Mesendoderm (in vitro differentiated cells): ENCODE data around the gene MDC1.

Source experiments
- DNase-seq: peaks from one replicate; pipeline ENCODE4 v3.0.0; 2013
- H2AK5ac ChIP-seq: 2 replicates; pipeline ENCODE4 v1.6.1; 2013; ENCODE audit warnings: low read length, inconsistent platforms
- H2BK120ac ChIP-seq: 2 replicates; pipeline ENCODE4 v1.6.1; 2013; ENCODE audit warnings: low read depth, mild to moderate bottlenecking, low read length, moderate library complexity, mixed read lengths
- H2BK15ac ChIP-seq: replicated peaks from 2 replicates; pipeline ENCODE4 v1.6.1; 2013; ENCODE audit warnings: low read depth, mild to moderate bottlenecking, moderate library complexity
- H2BK5ac ChIP-seq: 2 replicates; pipeline ENCODE4 v1.6.1; 2013; ENCODE audit warnings: low read length, inconsistent platforms
- H3K18ac ChIP-seq: 2 replicates; pipeline ENCODE4 v1.6.1; 2013; ENCODE audit warnings: mild to moderate bottlenecking, low read length, mixed read lengths
- H3K23ac ChIP-seq: one replicate; pipeline ENCODE4 v1.6.1; 2013; ENCODE audit warnings: low read length
- H3K27ac ChIP-seq: 2 replicates; pipeline ENCODE4 v1.5.1; 2013; ENCODE audit warnings: low read depth, mild to moderate bottlenecking, inconsistent platforms, low read length, moderate library complexity
- H3K27me3 ChIP-seq: 2 replicates; pipeline ENCODE4 v1.6.1; 2013; ENCODE audit warnings: low read length, control low read depth, mild to moderate bottlenecking, inconsistent platforms; ENCODE audit not compliant: insufficient read depth, poor library complexity
- H3K36me3 ChIP-seq: 2 replicates; pipeline ENCODE4 v1.6.1; 2013; ENCODE audit warnings: low read length, inconsistent platforms; ENCODE audit not compliant: control insufficient read depth, insufficient read depth
- H3K4ac ChIP-seq: one replicate; pipeline ENCODE4 v1.6.1; 2013; ENCODE audit warnings: low read depth, mild to moderate bottlenecking, low read length, moderate library complexity
- H3K4me1 ChIP-seq: 2 replicates; pipeline ENCODE4 v1.6.1; 2013; ENCODE audit warnings: low read depth, low read length, inconsistent platforms; ENCODE audit not compliant: control insufficient read depth
- H3K4me2 ChIP-seq: 2 replicates; pipeline ENCODE4 v1.6.1; 2013; ENCODE audit warnings: low read length
- H3K4me3 ChIP-seq: 2 replicates; pipeline ENCODE4 v1.5.1; 2013; ENCODE audit warnings: mild to moderate bottlenecking, low read length
- H3K56ac ChIP-seq: one replicate; pipeline ENCODE4 v1.6.1; 2013; ENCODE audit warnings: low read length
- H3K79me1 ChIP-seq: 2 replicates; pipeline ENCODE4 v1.6.1; 2013; ENCODE audit warnings: low read length, inconsistent platforms
- H3K79me2 ChIP-seq: 2 replicates; pipeline ENCODE4 v1.6.1; 2013; ENCODE audit warnings: mild to moderate bottlenecking, low read length; ENCODE audit not compliant: control insufficient read depth, insufficient read depth
- H3K9ac ChIP-seq: 2 replicates; pipeline ENCODE4 v1.6.1; 2013; ENCODE audit warnings: low read length, inconsistent platforms
- H4K5ac ChIP-seq: one replicate; pipeline ENCODE4 v1.6.1; 2013; ENCODE audit warnings: low read length
- H4K8ac ChIP-seq: one replicate; pipeline ENCODE4 v1.6.1; 2013; ENCODE audit warnings: low read depth, mild to moderate bottlenecking, control low read depth, low read length, moderate library complexity
- WGBS: extraction: QIAGEN DNeasy Blood & Tissue Kit; methylation state at CpG from one replicate; pipeline ENCODE4 v1.1.7; 2013; ENCODE audit warnings: low lambda C conversion rate, missing lambda C conversion rate; ENCODE audit not compliant: insufficient coverage; ENCODE audit errors: extremely low coverage; 5-methylcytosine and 5-hydroxymethylcytosine counted together

MDC1 gene

GRCh38 chr6:30683183-30683979, 33.7 kb downstream of the MDC1 start:
- Histone ChIP-seq H3K23ac (no peak overlapping the region), H2BK15ac (no peak overlapping the region), H3K79me1 (peaks cover 29% of the 10 kb centered on the region), H3K4me1 (peaks cover 21% of the 10 kb centered on the region), H4K8ac (no peak overlapping the region), H3K27me3 (no peaks in the 10 kb centered on the region), H2BK120ac (no peak overlapping the region), H3K18ac (no peak overlapping the region), H3K79me2 (peaks cover 56% of the 10 kb centered on the region), H3K4me3 (peak overlapping the region; percentile 46), H4K5ac (no peak overlapping the region), H3K56ac (peak overlapping the region; percentile 77), H2BK5ac (no peak overlapping the region), H3K9ac (peak overlapping the region; percentile 66), H3K4me2 (peak overlapping the region; percentile 57), H2AK5ac (peak overlapping the region; percentile 69), H3K4ac (peak overlapping the region; percentile 20), H3K36me3 (peaks cover 4% of the 10 kb centered on the region), H3K27ac (peak overlapping the region; percentile 87)
- WGBS = no CpG with 5 or more reads among the region's 7 CpGs
- DNase-seq = no peak

- no peak overlapping the region for H3K4ac ChIP-seq
- peak overlapping the region; percentile 77 for H3K56ac ChIP-seq
- H3K18ac ChIP-seq = peak overlapping the region; percentile 25
- no peak overlapping the region for H2BK120ac ChIP-seq
- no CpG with 5 or more reads among the region's 11 CpGs for WGBS
- peaks cover 29% of the 10 kb centered on the region for H3K79me1 ChIP-seq
- peaks cover 56% of the 10 kb centered on the region for H3K79me2 ChIP-seq
- peak overlapping the region; percentile 87 for H3K27ac ChIP-seq
- H2BK15ac ChIP-seq = no peak overlapping the region
- no peak overlapping the region for H2BK5ac ChIP-seq
- H2AK5ac ChIP-seq = peak overlapping the region; percentile 69
- peak overlapping the region; percentile 57 for H3K4me2 ChIP-seq
- H3K27me3 ChIP-seq = no peaks in the 10 kb centered on the region
- H3K23ac ChIP-seq = peak overlapping the region; percentile 66
- H3K9ac ChIP-seq = peak overlapping the region; percentile 66
- peaks cover 4% of the 10 kb centered on the region for H3K36me3 ChIP-seq
- DNase-seq = peak; percentile 92
- no peak overlapping the region for H4K5ac ChIP-seq
- H3K4me3 ChIP-seq = peak overlapping the region; percentile 46
- H3K4me1 ChIP-seq = peaks cover 21% of the 10 kb centered on the region
- H4K8ac ChIP-seq = no peak overlapping the region
Observed at GRCh38 chr6:30682143-30683117, 34.7 kb downstream of the MDC1 start.

GRCh38 chr6:30681766-30682142, 35.3 kb downstream of the MDC1 start:
- no CpG with 5 or more reads among the region's 4 CpGs for WGBS
- H4K8ac ChIP-seq = no peak overlapping the region
- no peak overlapping the region for H3K4ac ChIP-seq
- H2BK120ac ChIP-seq = no peak overlapping the region
- peak overlapping the region; percentile 15 for H3K4me2 ChIP-seq
- H3K56ac ChIP-seq = peak overlapping the region; percentile 77
- H3K36me3 ChIP-seq = peaks cover 7% of the 10 kb centered on the region
- no peak overlapping the region for H2AK5ac ChIP-seq
- peaks cover 56% of the 10 kb centered on the region for H3K79me2 ChIP-seq
- H3K79me1 ChIP-seq = peaks cover 29% of the 10 kb centered on the region
- H3K23ac ChIP-seq = no peak overlapping the region
- no peak overlapping the region for H3K18ac ChIP-seq
- H3K4me1 ChIP-seq = peaks cover 21% of the 10 kb centered on the region
- H3K27ac ChIP-seq = no peak overlapping the region
- H3K9ac ChIP-seq = peak overlapping the region; percentile 50
- DNase-seq = no peak
- no peak overlapping the region for H3K4me3 ChIP-seq
- H3K27me3 ChIP-seq = no peaks in the 10 kb centered on the region
- H2BK5ac ChIP-seq = no peak overlapping the region
- H4K5ac ChIP-seq = no peak overlapping the region
- no peak overlapping the region for H2BK15ac ChIP-seq

GRCh38 chr6:30679765-30680535, 37.1 kb downstream of the MDC1 start:
- Histone ChIP-seq H3K4me1 (peaks cover 10% of the 10 kb centered on the region), H3K4me2 (peak overlapping the region; percentile 13), H2BK120ac (no peak overlapping the region), H3K27me3 (no peaks in the 10 kb centered on the region), H3K4ac (no peak overlapping the region), H4K5ac (no peak overlapping the region), H3K36me3 (peaks cover 12% of the 10 kb centered on the region), H3K4me3 (no peak overlapping the region), H3K79me1 (peaks cover 16% of the 10 kb centered on the region), H3K9ac (peak overlapping the region; percentile 49), H2AK5ac (no peak overlapping the region), H3K79me2 (peaks cover 41% of the 10 kb centered on the region), H3K23ac (no peak overlapping the region), H2BK5ac (no peak overlapping the region), H4K8ac (no peak overlapping the region), H3K18ac (no peak overlapping the region), H3K27ac (peak overlapping the region; percentile 37), H2BK15ac (no peak overlapping the region), H3K56ac (peak overlapping the region; percentile 37)
- peak; percentile 14 for DNase-seq
- no CpG with 5 or more reads among the region's 7 CpGs for WGBS

- Histone ChIP-seq H3K9ac (peak overlapping the region; percentile 49), H3K4me1 (peaks cover 8% of the 10 kb centered on the region), H3K36me3 (peaks cover 12% of the 10 kb centered on the region), H3K23ac (no peak overlapping the region), H3K18ac (no peak overlapping the region), H4K8ac (no peak overlapping the region), H2BK120ac (no peak overlapping the region), H4K5ac (no peak overlapping the region), H3K4me3 (no peak overlapping the region), H2BK5ac (no peak overlapping the region), H2BK15ac (no peak overlapping the region), H3K56ac (peak overlapping the region; percentile 56), H3K79me1 (peaks cover 14% of the 10 kb centered on the region), H3K4me2 (peak overlapping the region; percentile 6), H3K27ac (no peak overlapping the region), H3K4ac (no peak overlapping the region), H3K27me3 (no peaks in the 10 kb centered on the region), H2AK5ac (no peak overlapping the region), H3K79me2 (peaks cover 35% of the 10 kb centered on the region)
- DNase-seq = peak; percentile 89
- WGBS = no CpG with 5 or more reads among the region's 31 CpGs
Observed at GRCh38 chr6:30678964-30679726, 37.9 kb downstream of the MDC1 start.
